Ramos (cell line): Measurements from ENCODE around the gene PPP1CA.

ENCODE experiments used
- in situ Hi-C: fragments of 300-500 bp; cut with MboI; formaldehyde crosslinking; loops from one replicate; pipeline ENCODE4 v1.14.3; 2022; ENCODE audit warnings: low sequenced_read_pairs; ENCODE audit not compliant: unreplicated experiment

The PPP1CA gene

DNA sequence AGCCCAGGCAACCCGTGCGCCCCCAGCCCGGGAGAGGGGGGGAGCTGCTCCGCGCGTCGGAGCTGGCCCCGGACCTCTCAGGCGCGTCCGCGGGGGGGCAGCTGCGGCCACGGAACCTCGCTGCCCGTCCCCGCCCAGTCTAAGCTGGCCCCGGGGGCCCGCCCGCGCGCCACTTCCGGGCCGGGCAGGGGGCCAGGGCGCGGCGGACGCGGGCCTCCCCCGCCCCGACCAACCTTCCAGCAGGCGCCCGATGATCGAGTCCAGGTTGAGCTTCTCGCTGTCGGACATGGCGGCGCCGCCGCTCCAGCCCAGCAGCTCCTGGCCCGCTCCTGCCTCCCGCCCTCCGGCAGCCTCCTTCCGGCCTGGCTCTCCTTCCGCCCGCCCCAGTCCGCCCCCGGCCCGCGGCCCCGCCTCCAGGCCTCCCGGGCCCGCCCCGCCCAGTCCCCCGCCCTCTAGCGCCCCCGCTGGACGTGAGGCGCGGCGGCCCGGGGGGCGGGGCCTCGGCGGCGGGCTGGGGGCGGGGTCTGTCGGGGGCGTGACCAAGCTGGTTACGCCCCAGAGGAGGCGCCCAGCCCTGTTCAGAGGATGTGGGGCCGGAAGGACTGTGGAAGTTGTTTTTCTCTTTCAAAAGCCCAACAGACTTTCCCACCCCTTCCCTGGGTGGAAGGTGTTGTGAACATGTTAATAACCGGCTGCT is at the start of gene PPP1CA:
TSS of gene PPP1CA (minus strand) at position 364 of the 697 bp plus-strand sequence. CDS start at position 288, 76 bp downstream.
- in situ Hi-C loops, result loop anchor here (10.0 kb wide), 1 partner anchor 63 kb away; the partner anchor contains the start of gene TMEM134

DNA sequence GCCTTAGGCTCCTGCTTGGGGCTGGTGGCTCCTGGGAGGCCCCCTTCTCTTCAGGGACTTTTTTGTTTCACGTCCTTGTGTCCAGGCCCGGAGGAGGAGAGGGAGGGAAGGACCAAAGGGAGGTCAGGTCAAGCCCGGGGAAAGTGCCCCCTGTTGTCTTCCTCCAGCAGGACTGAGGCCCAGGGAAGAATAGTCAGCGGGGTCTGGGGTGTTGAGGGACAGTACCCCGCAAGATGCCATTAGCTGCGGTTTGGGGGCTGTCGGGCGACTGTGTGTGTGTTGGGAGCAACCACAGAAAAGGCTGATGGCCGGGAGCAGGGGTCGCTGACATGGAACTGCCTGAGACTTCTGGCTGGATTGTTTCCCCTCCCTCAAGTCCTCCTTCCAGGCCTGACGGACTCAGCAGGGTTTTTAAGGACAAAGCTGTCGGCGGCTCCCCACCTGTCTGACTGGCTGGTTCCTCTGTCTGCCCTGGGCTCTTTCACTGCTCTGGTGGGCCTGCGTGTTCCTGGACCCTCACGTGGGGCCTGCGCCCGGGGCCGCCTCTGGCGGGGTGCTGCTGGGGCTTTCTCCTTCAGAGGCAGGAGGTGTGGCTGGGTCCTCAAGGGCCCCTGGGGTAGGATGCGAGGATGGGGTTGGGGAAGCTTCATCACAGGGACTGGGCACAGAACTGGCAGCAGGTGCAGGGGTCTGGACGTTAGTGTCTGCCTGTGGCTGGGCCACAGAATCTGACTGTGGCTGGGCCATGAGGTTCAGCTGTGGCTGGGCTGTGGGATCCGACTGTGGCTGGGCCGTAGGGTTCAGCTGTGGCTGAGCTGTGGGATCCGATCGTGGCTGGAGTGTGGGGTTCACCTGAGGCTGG is 49.4 kb upstream of the PPP1CA start:
- in situ Hi-C loops, result no loop called here

DNA sequence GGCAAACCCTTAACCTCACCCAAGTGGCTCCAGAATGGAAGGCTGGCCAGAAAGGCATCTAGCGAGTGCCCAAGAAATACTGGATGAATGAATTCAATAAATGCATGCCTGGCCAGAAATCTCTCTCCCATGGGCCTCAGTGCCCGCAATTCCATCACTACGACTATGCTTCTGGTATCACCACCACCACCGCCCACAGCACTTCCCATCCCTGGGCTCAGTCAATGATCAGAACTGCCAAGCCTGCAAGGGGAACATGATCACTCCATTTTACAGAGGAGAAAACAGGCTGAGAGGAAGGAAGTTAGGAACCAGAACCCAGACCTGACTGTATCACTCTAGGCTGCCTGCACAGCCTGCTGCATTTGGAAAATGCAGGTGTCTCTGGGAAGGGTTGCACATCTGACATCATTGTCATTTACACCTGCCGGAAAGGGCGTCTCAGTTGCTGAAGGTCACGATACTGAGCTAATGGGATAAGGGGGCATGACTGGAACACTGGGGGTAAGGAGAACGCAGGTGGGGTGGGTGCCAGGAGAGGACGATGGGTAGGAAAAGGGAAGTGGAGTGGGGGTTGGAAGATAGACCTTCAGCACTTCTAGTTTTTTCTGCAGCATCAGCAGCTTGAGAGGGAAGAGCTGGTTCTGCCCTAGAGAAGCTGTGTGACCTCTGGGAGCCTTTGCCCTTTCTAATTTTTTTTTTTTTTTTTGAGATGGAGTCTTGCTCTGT is 47.6 kb upstream of the PPP1CA start:
- in situ Hi-C loops, result no loop called here

DNA sequence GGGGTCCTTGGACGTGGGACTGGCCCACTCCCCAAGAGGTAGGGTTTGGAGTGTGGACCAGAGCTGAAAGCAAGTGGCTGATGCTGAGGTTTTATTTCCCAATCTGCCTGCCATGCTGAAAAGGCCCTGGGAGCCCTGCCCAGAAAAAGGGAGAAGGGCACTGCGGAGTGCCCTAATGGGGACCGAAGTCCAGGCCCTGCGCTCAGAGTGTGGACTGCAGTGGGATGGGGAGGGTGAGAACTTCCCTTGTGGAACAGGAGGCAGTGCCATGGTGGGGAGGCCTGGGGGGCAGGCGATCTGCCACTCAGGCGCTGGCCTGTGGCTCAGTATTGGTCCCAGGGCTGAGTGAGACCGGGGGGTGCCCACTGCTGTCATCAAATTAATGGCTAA is 46.6 kb upstream of the PPP1CA start:
- in situ Hi-C loops, result no loop called here

DNA sequence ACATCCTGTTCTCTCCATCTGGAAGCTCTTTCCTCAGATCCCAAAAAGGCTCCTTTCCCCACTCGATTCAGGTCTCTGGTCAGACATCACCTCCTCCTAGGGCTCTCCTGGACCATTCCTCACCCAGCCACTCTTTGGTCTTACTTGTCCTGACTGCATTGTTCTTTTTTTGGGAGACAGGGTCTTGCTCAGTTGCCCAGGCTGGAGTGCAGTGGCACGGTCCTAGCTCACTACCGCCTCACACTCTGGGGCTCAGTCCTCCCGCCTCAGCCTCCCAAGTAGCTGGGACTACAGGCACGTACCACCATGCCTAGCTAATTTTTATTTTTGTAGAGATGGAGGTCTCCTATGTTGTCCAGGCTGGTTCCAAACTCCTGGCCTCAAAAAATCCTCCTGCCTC is 43.9 kb upstream of the PPP1CA start:
- in situ Hi-C loops, result no loop called here

DNA sequence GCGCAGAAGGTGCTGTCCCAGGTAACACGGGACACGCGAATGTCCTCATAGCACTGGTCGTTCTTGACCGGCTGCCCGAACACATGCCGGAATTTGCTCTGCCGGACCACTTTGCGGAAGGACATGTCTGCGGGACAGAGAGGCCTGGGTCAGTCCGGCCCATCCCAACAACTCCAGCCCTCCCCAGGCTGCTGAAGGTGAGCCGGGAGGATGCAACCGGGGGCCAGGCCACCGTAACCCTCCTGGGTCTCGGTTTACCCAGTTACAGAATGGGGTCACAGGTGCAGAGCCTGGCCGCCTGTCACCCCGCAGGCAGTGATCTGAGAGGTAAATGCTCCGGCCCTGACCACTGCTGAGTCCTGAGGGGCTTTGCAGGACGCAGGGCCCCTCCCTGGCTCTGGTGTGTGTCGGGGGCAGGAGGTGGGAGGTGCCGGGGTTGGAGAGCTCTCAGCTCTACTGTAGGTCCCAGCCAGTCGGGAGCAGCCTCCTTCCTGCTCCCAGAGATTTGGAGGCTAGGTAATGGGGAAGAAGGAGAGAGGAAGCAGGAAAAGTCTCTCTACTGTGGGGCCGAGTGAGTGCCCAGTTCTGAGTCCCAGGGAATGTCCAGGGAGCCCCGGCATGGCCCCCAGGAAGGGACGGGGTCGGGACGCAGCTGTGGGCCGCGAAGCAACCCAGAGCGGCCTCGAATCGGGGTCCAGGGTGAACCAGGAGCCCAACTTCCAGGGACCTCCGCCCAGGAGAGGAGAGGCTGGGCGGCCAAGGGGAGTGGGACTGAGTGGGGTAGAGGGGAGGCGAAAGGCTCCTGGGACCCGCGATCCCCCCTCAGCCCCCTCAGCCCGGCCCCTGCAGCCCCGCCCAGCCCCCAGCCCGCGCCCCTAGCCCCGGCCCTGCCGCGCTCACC is 41.1 kb upstream of the PPP1CA start:
- in situ Hi-C loops, result no loop called here

DNA sequence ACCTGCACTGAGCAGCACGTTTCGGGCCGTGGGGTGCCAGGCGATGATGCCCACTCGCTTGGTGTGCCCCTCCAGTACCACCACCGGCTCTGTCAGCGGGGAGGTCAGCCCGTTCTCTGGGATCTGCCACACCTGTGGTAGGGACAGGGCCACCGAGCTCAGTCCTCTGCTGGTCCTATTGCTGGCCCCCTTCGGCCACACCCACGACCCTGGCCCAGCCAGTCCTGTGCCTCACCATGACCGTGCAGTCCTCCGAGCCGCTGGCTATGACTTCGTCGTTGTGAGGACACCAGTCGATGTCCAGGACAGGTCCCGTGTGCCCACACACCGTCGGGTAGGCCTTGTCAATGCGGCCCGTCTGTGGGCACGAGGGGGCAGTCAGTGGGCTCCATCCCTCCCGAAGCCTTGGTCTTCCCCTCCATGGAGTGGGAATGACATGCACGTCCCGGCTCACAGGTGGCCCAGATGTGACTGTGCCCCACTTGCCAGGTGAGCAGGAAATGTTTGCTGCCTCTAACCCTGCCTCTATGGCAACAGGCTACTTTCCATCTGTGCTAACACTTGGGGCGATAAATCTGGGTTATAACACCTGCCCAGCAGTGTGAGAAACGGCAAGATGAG is 40.2 kb upstream of the PPP1CA start:
- in situ Hi-C loops, result no loop called here

DNA sequence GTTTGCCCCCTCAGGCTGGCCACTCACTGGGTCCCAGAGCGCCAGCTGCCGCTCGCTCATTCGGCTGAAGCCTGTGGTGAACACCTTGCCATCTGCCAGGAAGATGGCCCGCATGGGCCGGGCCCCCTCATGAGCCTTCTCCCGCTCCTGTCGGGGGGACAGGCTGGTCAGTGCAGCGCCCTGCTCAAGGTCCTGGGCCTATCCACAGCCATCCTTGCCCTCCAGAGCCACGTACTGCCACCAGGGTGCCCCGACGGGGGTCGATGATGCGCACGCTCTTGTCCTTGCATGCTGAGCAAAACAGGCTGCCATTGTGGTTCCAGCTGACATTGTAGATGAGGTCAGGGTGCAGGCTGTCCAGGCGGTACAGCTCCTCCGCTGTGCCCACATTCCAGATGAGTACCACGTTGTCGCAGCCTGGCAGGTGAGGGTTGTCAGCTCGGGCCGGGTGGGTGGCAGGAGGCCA is 39.5 kb upstream of the PPP1CA start:
- in situ Hi-C loops, result no loop called here

DNA sequence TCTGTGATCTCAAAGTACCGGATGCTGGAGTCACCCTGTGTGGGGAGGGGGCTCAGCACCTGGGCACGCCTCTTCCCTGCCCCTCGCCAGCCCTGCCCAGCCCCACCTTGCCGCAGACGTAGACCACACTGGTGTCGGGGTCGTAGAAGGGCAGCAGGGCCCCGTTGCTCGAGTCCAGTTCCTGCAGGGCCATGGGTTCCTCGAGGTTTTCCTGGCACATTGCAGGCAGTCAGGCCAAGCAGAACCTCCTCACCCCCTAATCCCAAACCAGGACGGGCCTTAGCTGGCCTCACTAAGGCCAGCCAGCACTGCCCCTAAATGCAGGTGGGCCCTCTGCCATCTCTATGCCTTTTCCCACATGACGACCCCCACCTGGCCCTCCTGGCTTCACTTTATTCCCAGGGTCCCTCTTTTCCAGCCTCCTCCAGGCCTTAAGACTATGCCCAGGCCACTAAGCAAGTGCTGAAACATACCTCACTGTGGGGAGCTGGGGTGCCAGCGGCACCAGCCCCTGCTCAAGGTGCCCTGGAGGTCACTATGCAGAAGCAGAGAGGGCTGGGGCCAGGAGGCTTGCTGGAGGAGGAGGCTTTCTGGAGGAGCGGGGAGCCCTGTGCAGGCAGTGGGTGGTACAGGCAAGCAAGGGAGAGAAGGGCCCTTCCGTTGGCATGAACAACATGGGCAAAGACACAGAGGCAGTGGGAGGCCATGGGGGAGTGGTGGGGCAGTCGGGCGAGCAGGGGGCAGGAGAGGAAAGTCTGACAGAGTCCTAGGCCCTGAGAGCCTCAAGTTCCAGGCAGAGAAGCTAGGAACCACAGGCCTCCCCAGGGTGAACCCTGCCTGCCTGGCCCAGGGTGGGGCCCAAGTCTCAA is 38.8 kb upstream of the PPP1CA start:
- in situ Hi-C loops, result no loop called here

DNA sequence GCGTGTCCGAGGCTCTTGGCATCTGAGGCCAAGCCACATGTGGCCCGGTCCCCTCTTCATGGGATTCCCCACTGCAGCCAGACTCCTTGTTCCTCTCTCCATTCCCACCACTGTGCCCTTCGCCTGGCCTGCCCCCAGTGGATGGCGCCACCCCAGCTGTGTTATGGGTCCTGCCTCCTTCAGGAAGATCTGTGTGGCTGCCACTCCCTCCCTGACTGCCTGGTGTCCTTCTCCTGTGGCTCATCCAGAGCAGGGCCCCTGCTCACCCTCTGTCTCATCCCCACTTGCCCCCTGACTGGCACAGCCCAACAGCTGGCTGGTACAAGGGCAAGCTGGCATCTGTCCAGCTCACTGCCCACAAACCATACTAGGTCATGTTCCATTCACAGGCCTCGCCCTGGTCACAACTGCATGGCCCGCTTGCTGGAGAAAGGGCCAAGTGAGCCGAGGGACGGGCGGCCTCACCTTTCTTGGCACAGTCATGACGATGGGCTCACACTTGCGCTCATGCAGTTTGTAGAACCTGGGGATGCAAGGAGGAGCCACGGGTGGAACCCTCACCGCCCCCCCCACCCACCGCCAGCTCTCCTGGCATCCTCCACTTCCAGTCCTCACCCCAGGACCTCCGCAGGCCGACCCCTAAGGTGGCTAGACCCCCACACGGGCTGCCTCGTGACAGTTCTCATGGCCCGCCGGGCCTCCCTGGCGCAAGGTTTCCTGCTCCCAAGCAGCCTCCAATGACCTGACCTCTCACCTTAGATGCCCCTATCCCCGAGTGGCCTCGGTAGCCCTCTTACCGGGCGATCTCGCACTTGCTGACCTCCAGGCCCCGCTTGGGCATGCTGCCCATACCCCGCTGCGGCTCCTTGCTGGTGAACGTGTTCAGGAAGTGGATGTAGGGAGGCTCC is 37.9 kb upstream of the PPP1CA start:
- in situ Hi-C loops, result no loop called here

DNA sequence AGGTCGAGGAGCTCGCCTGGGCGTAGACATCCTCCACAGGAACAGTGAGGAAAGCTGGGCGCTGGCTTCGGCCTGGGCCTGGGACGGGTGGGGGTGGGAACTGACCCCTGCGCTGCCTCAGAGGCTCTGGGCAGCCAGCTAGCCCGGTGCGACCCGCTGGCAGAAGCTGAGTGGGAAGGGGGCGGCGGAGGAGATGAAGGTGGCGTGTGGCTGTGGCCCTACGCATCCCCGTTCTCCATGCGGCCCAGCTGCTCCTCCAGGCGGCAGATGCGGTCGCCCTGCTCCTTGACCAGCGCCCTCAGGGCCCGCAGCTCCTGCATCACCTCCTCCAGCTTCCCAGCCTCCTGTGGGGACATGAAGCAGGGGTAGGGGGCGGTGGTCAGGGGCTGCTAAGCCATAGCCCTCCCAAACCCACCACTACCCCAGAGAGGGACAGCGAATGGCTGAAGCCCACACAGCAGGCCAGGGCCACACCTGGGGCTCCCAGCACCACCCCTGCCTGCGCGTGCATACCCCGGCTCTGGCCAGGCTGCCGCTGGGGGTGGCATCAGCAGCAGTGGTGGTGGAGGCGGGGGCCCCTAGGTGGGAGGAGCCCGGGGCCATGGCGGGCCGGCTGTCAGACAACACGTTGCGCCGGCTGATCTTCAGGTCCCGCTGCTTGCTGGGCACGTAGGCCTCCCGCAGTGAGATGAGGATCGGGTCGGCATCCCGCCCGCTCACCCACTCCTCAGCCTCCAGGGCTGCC is 36.7 kb upstream of the PPP1CA start:
- in situ Hi-C loops, result no loop called here

DNA sequence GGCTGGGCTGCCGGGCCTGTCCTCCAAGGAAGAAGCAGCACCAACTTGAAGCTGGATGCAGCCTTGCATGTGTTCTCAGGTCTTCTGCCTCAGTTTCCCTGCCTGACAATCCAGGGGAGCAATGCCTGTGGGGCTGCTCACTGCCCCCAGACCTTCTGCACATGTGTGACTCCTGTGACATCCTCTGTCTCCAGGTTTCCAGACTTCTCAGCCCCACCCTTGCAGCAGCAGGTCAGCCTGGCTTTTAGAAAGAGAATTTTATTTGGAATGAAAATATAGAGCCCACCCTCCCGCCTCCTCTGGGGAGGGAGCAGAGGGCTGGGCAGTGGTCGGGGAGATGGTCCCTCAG is 36.1 kb upstream of the PPP1CA start:
- in situ Hi-C loops, result no loop called here

DNA sequence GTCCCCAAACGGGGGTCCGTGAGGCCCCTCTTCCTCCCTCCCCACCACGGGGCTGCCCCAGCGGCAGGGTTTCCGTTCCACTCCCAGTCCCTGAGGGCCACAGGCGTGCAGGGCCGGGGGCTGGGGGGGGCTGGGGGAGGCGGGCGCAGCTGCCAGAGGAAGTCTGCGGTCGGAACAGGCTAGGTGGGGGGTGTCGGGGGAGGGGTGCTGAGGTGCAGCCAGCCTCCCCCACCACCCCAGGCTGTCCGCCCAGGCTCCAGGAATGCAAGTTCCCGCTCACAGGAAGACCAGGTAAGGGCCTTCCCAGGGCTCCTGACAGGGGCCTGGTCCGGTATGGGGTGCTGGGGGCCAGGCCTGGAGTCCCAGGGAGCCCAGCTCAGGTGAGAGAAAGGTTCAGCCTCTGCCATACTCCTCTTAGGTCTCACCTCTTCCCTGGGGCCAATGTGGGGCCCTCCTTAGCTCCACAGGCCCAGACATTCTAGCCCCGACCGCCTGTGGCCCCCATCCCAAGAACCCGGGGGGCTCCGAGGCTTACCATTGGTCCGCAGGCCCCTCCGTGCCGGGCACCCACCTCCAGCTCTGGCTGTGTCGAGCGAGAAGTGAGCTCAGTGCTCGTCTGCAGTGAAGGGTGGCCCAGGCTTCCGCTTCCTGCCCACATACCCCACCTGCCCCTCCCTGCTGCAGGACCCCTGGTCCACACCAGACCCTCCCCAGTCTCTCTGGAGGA is 35.6 kb upstream of the PPP1CA start, which contains the start of gene PTPRCAP:
TSS of gene PTPRCAP (minus strand) at position 601 of the 727 bp plus-strand sequence. CDS start at position 538, 63 bp downstream.
- in situ Hi-C loops, result no loop called here

DNA sequence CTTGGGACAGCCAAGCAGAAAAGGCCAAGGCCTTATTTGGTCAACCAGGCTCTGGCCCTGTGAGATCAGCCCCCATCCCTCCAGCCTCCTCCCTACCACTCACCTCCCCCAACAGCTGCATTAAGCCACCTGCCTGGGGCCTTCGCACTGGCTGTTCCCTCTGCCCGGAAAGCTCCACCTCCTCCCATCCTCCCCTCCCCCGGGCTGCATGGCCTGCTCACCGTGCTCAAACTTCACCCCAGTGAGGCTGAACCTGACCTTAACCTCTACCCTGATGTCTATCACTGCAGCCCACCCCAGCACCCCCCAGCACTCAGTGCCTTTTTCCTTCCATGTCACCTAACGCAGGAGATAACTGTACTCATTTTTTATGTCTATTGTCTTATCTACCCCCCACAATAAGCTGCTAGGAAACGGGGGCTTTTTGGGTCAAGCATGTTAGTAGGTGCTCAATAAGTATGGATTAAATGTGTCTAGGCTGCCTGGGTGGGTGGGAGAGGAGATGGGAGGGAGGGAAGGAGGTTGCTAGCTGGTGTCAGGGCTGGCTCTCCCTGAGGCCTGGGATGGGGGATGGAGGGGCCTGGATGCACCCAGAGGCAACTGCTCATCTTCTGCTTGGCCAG is 34.9 kb upstream of the PPP1CA start:
- in situ Hi-C loops, result no loop called here

DNA sequence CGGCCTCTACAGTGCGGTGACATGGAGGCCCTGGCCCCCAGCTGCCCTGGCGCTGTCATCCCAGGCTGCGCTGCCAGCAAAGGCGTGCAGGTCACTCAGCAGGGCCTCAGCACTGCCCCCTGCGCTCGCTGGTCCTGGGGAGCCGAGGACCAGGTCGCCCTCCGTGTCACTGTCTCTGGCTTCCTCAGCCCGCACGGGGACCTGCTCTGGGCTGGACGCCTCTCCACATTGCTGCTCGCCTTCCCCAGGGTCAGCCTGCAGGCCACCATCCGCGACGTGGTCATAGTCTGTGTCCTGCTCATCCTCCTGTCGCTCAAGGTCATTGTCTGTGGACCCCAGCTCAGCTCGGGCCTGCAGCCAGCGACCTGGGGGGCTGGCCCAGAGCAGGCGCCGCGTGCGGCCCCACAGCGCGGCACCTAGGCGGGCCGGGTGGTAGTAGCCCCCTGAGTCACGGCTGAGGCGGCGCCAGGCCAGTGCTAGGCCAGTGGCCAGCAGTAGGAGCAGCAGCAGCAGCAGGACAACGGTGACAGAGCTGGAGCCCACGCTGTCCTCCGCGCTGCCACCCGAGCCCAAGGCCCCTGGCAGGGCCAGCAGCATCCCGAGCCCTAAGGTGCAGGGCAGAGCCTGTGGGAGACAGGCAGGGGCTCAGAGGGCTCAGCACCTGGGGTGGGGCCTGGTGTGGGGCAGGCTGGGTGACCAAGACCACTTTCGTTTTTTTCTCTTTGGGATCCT is 34.2 kb upstream of the PPP1CA start:
- in situ Hi-C loops, result no loop called here
